Renal pelvis (tissue), 12 donors: ENCODE results near the gene PNKP. TPM values are rescaled to one million over a fixed set of nuclear protein-coding genes. Genes with fewer than 3 reads are reported as not detected.

Experiments
- DNase-seq: peaks from one replicate; pipeline ENCODE4 v3.0.0-alpha.2; 2013
- long read RNA-seq, 16 experiments: transcript quantifications; one replicate each; lab custom pipeline, GENCODE V29; 2026
- polyA plus RNA-seq, 3 donors: library from polyadenylated mRNA; unstranded; fragments of 120-200 nt; gene quantifications; one replicate each; pipeline ENCODE4 v1.2.1, GENCODE V29; 2013; ENCODE audit not compliant: insufficient read length in 3 of 3

Gene PNKP
- polyA plus RNA-seq = 10 to 100 TPM; 57.0 to 83.3 (median 81.4) TPM
- long read RNA-seq, donor 1, partial matches to known transcripts = 0 of 7 reads
- long read RNA-seq, donor 1, other reads (novel, unspliced or antisense) = 0 of 7 reads
- long read RNA-seq, donor 2, transcript PNKP-201 (17 exons, 2,041 nt) = major isoform, 5 of 43 reads
- long read RNA-seq, donor 2, transcript PNKP-207 (16 exons, 1,665 nt) = major isoform, 5 of 43 reads
- long read RNA-seq, donor 2, partial matches to known transcripts = 33 of 43 reads
- long read RNA-seq, donor 2, other reads (novel, unspliced or antisense) = 0 of 43 reads
- long read RNA-seq, donor 3, transcript PNKP-201 (17 exons, 2,041 nt) = major isoform, 5 of 11 reads
- long read RNA-seq, donor 3, partial matches to known transcripts = 0 of 11 reads
- long read RNA-seq, donor 3, other reads (novel, unspliced or antisense) = 0 of 11 reads
- long read RNA-seq, donor 4, transcript PNKP-201 (17 exons, 2,041 nt) = major isoform, 7 of 27 reads
- long read RNA-seq, donor 4, partial matches to known transcripts = 11 of 27 reads
- long read RNA-seq, donor 4, other reads (novel, unspliced or antisense) = 0 of 27 reads
- long read RNA-seq, donor 5, partial matches to known transcripts = 0 of 2 reads
- long read RNA-seq, donor 5, other reads (novel, unspliced or antisense) = 0 of 2 reads
- long read RNA-seq, donor 6, partial matches to known transcripts = 18 of 22 reads
- long read RNA-seq, donor 6, other reads (novel, unspliced or antisense) = 0 of 22 reads
- long read RNA-seq, donor 7, partial matches to known transcripts = 0 of 5 reads
- long read RNA-seq, donor 7, other reads (novel, unspliced or antisense) = 0 of 5 reads
- long read RNA-seq, donor 8, partial matches to known transcripts = 0 of 3 reads
- long read RNA-seq, donor 8, other reads (novel, unspliced or antisense) = 0 of 3 reads
- long read RNA-seq, donor 9, transcript PNKP-207 (16 exons, 1,665 nt) = major isoform, 5 of 45 reads
- long read RNA-seq, donor 9, partial matches to known transcripts = 36 of 45 reads
- long read RNA-seq, donor 9, other reads (novel, unspliced or antisense) = 0 of 45 reads
- long read RNA-seq, donor 10, transcript PNKP-201 (17 exons, 2,041 nt) = major isoform, 5 of 15 reads
- long read RNA-seq, donor 10, partial matches to known transcripts = 5 of 15 reads
- long read RNA-seq, donor 10, other reads (novel, unspliced or antisense) = 0 of 15 reads
- long read RNA-seq, donor 11, transcript PNKP-207 (16 exons, 1,665 nt) = major isoform, 5 of 8 reads
- long read RNA-seq, donor 11, partial matches to known transcripts = 0 of 8 reads
- long read RNA-seq, donor 11, other reads (novel, unspliced or antisense) = 0 of 8 reads
- long read RNA-seq, donor 12, transcript PNKP-201 (17 exons, 2,041 nt) = major isoform, 9 of 35 reads
- long read RNA-seq, donor 12, partial matches to known transcripts = 18 of 35 reads
- long read RNA-seq, donor 12, other reads (novel, unspliced or antisense) = 0 of 35 reads
- long read RNA-seq, donor 13, partial matches to known transcripts = 0 of 4 reads
- long read RNA-seq, donor 13, other reads (novel, unspliced or antisense) = 0 of 4 reads
- long read RNA-seq, donor 14, transcript PNKP-201 (17 exons, 2,041 nt) = major isoform, 8 of 20 reads
- long read RNA-seq, donor 14, partial matches to known transcripts = 0 of 20 reads
- long read RNA-seq, donor 14, other reads (novel, unspliced or antisense) = 0 of 20 reads
- long read RNA-seq, donor 15, transcript PNKP-201 (17 exons, 2,041 nt) = major isoform, 7 of 27 reads
- long read RNA-seq, donor 15, partial matches to known transcripts = 15 of 27 reads
- long read RNA-seq, donor 15, other reads (novel, unspliced or antisense) = 0 of 27 reads
- long read RNA-seq, donor 16, transcript PNKP-207 (16 exons, 1,665 nt) = major isoform, 6 of 25 reads
- long read RNA-seq, donor 16, partial matches to known transcripts = 9 of 25 reads
- long read RNA-seq, donor 16, other reads (novel, unspliced or antisense) = 0 of 25 reads

- peak; percentile 92 for DNase-seq
Observed at GRCh38 chr19:49866933-49867782, at the start of gene PNKP. Gene PNKP, minus strand, starts transcription at chr19:49867576. Its CDS starts 372 bp downstream, at chr19:49867204.

- no peak for DNase-seq
Observed at GRCh38 chr19:49915271-49915670, 47.9 kb upstream of the PNKP start.

- no peak for DNase-seq
Observed at GRCh38 chr19:49913720-49914119, 46.3 kb upstream of the PNKP start.

GRCh38 chr19:49912965-49913685 lies 45.7 kb upstream of the PNKP start:
- DNase-seq = no peak

GRCh38 chr19:49911381-49912145 lies 44.2 kb upstream of the PNKP start:
- DNase-seq = no peak

DNA sequence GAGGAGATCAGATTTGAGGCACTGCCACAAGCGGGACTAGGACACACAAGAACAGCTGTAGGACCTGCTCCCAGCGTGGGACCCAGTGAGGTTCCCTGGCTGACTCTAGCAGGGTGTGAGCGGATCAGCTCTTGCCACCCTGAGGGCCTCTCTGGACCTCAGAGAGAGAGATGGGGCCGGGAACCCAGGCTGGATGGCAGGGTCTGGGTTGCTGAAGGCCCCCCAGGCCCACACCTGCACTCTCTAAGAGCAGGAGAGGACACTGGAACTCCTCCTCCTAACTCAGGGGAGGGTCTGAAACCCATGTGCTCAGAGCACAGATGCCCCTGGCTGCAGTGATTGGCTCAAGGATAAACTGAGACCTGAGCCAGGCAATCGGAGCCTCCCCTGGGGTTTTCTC lies 42.8 kb upstream of the PNKP start:
- no peak for DNase-seq

DNA sequence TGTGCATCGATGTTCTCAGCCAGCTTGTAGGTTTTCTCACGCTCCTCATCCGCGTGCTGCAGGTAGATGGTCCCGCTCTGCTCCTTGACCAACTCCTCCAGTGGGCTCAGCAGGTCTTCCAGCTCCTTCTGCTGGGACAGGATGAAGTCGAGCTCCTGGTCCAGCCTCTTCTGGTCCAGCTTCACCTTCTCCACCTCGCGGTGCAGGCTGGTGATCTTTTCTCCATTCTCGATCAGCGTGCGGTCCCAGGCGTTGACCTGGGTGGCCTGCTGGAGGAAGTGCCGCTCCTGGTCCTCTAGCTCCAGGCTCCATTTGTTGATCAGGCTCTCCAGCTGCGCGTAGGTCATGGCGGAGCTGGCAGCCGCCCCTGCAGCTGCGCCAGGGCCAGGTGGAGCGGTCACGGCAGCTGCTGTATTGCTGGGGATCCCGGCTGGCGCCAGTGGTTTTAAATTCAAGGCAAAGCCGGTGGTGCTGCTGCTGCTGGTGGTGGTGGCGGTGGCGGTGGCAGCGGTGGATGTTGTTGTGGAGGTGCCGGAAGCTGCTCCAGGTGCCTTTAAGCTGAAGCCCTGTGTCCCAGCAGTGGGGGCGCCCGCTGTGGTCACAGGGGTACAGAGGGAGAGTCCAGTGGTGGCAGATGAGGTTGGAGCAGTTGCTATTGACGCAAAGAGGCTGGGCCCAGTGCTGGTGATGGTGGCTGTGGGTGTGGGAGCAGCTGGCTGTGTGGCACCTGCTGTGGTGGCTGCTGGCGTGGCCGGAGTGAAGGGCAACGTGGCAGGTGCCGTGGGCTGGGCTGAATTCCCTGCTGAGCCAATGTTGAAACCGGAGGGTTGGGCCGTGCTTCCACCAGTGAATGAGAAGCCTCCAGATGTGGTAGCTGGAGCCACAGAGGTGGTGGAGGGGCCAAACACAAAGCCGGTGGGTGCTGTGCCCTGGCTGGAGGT lies 41.4 kb upstream of the PNKP start:
- DNase-seq = no peak

GRCh38 chr19:49907745-49908446 lies 40.5 kb upstream of the PNKP start:
- DNase-seq = no peak

DNA sequence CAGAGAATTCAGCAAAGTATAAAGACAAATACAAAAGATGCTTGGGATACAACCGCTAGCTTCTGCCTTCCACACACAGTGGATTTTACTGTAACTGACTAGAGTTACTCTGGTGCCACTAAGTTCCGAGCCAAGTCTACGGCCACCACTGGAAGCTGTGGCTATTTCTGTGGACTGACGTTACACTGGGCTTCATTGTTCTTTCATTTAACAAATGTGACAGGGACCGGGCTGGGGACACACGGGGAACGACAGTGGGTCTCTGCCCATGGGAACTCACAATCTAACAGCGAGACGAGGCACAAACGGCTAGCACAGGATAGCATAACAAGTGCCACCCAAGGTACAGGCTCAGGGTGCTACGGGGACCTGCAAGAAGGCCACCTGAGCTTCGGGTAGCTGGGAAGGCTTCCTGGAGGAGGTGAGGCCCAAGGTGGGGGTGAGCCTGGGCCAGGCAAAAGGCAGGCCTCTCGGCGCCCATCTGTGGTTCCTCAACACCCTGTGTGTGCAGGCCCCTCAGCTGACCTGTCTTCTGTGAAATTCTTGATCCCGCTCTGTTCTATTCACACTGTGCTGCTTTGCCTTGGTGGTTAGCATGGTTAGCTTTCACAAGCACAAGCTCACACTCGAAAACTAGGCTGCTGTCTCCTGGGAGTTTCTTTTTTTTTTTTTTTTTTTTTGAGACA lies 39.6 kb upstream of the PNKP start:
- DNase-seq = no peak

GRCh38 chr19:49904136-49904535 lies 36.8 kb upstream of the PNKP start:
- DNase-seq = no peak

GRCh38 chr19:49896863-49897621 lies 29.7 kb upstream of the PNKP start, which contains the start of gene IL4I1:
Gene IL4I1, minus strand, starts transcription at chr19:49896887. Its CDS starts 727 bp downstream, at chr19:49896160.
- DNase-seq = no peak

DNA sequence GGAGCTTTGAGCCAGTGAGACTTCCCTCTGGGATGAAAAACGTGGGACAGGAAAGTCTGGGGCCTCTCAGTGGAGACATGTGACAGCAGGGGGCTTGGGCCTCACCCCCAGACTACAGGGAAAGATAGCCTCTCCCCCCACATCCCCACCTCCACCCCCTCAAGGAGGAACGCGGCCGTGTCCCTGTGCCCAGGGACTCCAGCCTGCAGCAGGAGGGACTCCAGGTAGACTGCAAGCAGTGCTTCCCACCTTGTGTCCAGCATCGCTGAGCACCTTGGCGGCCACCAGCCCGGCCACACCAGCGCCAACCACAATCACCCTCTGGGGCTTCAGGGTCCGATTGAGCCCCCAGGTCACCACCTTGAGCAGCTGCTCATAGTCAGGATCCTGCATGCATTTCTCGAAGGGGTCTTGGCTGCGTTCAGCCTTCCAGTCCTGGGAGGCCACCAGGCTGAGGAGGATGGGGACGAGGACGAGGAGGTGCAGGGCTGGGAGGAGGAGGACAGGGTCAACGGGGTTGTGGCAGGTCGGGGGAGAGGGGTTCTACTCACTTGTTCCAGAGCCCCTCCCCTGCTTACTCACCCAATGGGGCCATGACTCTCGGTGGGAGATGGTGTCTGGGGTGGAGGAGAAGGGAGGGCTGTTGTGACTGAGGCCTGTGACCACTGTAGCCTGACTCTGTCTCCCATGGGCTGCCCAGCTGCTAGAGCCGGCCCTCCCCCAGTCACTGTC lies 28.4 kb upstream of the PNKP start:
- DNase-seq = no peak

DNA sequence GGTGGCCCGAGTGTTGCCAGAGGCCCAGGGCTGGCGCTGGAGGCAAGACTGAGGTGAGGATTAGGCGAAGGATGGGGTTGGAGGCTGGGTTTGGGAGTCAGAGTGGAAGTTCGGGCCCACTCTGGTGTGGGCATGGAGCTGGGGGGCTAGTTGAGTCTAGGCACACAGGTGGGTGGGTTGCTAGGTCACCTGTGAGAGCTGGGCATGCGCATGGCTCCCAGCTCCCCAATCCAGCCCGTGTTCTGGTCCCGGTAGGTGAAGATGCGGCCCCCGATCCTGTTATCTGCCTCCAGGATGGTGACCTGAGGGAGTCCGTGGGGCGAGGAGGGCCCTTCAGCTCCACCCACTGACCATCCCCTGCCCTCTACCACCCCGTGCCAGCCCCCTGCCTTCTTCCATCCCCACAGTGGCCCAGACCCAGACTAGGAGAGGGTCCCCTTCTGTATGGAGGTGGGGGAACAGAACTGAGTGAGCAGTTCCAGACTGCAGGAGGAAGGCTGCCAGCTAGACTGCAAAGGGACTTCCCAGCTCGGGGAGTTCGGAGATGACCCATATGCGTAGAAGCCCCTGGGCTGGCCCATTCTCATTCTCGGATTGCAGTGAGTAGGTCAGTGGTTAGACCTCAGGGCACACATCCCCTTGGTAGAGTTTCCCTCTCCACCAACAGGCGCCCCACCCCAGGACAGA lies 27.6 kb upstream of the PNKP start:
- no peak for DNase-seq
